ENCODE data around the gene CSNK1D.

The CSNK1D gene

DNA sequence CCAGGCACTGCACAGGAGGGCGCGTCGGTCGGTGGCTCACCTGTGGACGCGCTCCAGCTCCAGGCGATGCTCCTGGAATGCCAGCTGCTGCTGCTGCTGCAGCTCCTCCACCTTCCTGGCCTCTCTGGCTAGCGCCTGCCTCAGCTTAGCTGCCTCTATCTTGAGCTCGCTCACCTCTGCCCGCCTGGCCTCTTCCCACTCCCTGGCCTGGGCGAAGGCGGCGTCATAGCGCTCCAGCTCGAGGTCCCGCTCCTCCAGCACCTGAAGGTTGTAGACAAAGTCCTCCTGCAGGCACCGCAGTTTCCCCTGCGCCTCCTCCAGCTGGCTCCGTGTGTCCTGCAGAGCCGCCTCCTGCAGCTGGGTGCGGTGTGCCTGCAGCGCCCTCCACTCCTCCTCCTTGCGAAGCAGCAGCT is 72.0 kb downstream of the CSNK1D start:
- TF ChIP-seq, protein P1, sequence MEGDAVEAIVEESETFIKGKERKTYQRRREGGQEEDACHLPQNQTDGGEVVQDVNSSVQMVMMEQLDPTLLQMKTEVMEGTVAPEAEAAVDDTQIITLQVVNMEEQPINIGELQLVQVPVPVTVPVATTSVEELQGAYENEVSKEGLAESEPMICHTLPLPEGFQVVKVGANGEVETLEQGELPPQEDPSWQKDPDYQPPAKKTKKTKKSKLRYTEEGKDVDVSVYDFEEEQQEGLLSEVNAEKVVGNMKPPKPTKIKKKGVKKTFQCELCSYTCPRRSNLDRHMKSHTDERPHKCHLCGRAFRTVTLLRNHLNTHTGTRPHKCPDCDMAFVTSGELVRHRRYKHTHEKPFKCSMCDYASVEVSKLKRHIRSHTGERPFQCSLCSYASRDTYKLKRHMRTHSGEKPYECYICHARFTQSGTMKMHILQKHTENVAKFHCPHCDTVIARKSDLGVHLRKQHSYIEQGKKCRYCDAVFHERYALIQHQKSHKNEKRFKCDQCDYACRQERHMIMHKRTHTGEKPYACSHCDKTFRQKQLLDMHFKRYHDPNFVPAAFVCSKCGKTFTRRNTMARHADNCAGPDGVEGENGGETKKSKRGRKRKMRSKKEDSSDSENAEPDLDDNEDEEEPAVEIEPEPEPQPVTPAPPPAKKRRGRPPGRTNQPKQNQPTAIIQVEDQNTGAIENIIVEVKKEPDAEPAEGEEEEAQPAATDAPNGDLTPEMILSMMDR (IDR thresholded peaks at IDR 0.05; ENCODE audit: low read depth, low read length), result no peak

DNA sequence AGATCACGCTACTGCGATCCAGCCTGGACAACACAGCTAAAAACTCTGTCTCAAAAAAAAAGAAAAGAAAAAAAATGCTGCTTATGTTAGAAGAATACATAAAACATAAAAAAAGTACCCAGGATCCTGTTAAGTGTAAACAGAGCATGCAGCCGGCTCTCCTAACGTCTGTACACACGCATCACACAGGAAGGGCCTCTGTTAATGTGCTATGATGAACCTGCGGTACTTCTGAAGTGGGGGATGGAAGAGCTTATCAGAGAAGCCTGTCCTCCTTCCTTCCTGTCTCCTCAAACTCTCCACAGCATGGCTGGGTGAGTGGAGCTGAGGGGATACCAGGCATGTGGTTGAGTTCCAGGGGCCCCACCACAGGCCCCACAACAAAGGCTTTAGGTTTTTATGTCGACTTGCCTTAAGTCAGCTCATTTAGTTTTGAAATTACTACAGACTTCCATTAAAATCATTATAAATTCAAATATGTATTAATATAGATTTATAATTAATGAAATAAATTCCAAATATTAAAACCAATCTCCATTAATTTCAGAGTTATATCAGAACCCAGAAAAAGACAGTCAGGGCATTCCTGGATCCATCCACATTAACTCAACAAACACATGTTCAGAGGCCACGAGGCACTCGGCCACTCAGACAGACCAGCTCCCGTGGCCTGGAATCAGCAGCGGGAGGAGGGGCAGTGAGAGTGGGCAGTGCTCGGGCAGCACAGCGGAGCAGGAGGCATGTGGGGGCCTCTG is 72.6 kb downstream of the CSNK1D start:
- H3K4me3 ChIP-seq (ENCODE audit: low read depth, low read length), result no peak overlapping the region
- no peak for DNase-seq (ENCODE audit: low read depth, low spot score)
- TF ChIP-seq, protein P1 (IDR thresholded peaks at IDR 0.05; ENCODE audit: low read depth, low read length), result no peak
- in situ Hi-C loops (cut with HindIII; ENCODE audit: low sequenced_read_pairs), result no loop called here

More for the DNA sequence above, 72.0 kb downstream of the CSNK1D start:
- in situ Hi-C loops (cut with HindIII; ENCODE audit: low sequenced_read_pairs), result no loop called here
- H3K4me3 ChIP-seq (ENCODE audit: low read depth, low read length), result no peak overlapping the region
- DNase-seq (ENCODE audit: low read depth, low spot score), result no peak

DNA sequence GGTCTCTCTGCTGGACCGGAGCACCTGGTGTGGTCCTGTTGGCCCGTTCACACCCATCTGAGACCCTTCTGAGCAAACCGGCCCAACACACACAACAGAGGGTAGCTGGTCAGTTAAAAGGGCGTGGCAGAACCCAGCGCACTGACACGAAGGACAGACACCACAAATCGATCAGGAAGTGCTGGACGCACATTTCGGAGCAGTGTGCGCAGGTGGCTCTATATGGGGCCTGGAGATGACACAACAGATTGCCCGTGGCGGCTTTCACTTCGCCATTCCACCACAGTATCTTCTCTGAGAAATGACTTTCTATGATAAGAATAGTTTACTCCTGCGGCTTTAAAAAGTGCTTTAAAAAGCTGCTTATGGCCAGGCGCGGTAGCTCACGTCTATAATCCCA is 73.4 kb downstream of the CSNK1D start:
- DNase-seq (ENCODE audit: low read depth, low spot score), result no peak
- in situ Hi-C loops (cut with HindIII; ENCODE audit: low sequenced_read_pairs), result no loop called here
- H3K4me3 ChIP-seq (ENCODE audit: low read depth, low read length), result no peak overlapping the region
- TF ChIP-seq, protein P1 (IDR thresholded peaks at IDR 0.05; ENCODE audit: low read depth, low read length), result no peak

DNA sequence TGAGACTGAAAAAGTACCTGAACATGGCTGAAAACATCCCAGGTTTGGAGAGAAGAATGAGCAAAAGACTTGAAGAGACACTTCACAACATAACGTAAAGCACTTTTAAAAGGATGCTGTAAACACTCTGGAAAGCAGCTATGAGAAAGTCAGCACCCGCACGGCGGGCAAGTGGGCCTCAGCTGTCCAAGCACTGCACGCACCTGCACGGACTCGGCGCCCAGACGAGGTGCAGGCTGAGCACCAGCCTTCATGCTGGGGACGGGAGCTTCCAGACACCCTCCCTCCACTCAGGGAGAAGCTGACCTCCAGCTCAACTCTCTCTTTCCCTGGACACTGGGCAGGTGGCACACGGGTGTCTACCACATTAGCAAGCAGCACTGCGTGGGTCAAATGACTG is 74.0 kb downstream of the CSNK1D start:
- in situ Hi-C loops (cut with HindIII; ENCODE audit: low sequenced_read_pairs), result no loop called here
- no peak for DNase-seq (ENCODE audit: low read depth, low spot score)
- TF ChIP-seq, protein P1 (IDR thresholded peaks at IDR 0.05; ENCODE audit: low read depth, low read length), result no peak
- no peak overlapping the region for H3K4me3 ChIP-seq (ENCODE audit: low read depth, low read length)

DNA sequence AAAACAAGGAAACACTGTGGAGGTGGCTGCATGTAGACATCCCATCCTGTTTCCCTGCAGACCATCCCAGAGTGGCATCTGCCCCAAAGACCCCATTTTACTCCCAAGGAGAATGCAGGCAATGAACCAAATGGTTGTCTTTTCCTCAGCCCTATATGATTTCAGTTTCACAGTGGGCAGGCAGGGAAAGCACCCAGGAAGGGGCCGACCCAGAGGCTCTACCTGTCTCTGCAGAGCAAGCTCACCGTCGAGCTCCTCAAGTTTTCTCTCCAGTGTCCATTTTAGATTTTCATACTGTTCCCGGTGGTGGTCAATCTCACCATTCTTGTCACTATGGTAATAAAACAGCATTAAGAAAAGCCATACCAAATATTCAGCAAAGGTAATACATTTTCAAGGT is 75.4 kb downstream of the CSNK1D start:
- in situ Hi-C loops (cut with HindIII; ENCODE audit: low sequenced_read_pairs), result no loop called here
- DNase-seq (ENCODE audit: low read depth, low spot score), result no peak
- H3K4me3 ChIP-seq (ENCODE audit: low read depth, low read length), result no peak overlapping the region
- TF ChIP-seq, protein P1 (IDR thresholded peaks at IDR 0.05; ENCODE audit: low read depth, low read length), result no peak

DNA sequence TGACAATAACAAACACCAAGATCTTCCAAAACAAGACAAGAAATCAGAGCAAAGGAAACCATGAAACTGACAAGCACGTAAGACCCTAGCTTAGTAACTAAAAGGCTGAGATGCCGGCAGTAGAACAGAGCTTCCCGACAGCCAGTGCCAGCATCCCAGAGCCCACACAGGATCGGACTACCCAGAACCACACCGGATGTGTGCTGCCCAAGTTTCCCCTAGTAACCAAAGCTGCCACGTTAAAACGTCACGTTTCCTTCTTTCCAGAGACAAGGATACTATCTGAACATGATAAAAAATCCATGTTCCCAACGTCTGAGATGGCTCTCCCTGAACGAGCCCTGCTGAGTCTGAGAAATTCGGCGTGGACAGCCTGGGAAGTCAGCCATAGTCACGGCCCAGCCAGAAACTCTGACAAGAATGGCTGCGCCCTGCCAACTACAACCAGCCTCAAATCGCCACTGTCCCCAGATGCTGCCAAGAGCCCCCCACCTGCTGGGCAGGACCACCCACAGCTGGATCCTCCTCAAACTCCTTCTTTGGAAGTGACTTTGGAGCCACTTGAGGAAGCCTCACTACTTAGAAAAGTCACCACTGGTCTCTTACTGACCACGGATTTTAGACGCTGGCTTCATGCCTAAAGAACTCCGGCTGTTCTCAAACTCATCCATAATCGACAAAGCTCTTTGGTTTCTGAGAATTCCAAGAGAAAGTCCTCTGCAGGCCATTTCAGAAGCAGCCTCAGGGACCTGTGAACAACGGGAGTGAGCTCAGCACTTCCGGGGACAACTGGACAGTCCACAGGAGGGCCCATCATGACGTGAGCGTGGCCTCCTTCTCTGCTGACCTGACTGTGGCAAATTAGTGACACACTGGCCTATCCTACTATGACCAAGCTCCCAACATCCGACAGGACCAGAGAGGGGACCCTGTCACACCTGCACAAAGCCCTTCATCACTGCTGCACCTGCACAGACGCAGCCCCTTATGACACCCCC is 77.5 kb downstream of the CSNK1D start:
- in situ Hi-C loops (cut with HindIII; ENCODE audit: low sequenced_read_pairs), result no loop called here
- DNase-seq (ENCODE audit: low read depth, low spot score), result no peak
- H3K4me3 ChIP-seq (ENCODE audit: low read depth, low read length), result no peak overlapping the region
- TF ChIP-seq, protein P1 (IDR thresholded peaks at IDR 0.05; ENCODE audit: low read depth, low read length), result no peak

All from astrocyte of the spinal cord (primary cell).